Endothelial cell of umbilical vein (primary cell): ENCODE results near the gene GLT8D1. TPM values are rescaled to one million over a fixed set of nuclear protein-coding genes. Genes with fewer than 3 reads are reported as not detected.

Experiments
- BruUV-seq: library from RNA; stranded (reverse); fragments of 400-500 nt; replicated peaks from 2 replicates; lab custom pipeline; 2021; lab: Mats Ljungman, UMichigan
- CTCF ChIA-PET: fragments of 300-600, 350-600 bp; sonication (Branson Sonifier 250); formaldehyde crosslinking; loops from one replicate; lab custom pipeline; 2021; ENCODE audit warnings: antibody characterized with exemption, inconsistent platforms; lab: Charles Lee
- POLR2A ChIA-PET: fragments of 300-600, 350-600 bp; sonication (Branson Sonifier 250); formaldehyde crosslinking; loops from one replicate; lab custom pipeline; 2021; ENCODE audit warnings: antibody characterized with exemption, inconsistent platforms; lab: Charles Lee
- DNase-seq: peaks from one replicate; pipeline ENCODE4 v3.0.0-alpha.2; 2011; ENCODE audit warnings: low read depth, low spot score
- FAIRE-seq: peaks from 2 replicates; lab custom pipeline; 2011; peaks lifted over from hg19 to GRCh38; lab: Jason Lieb, UNC
- H2AFZ ChIP-seq: 2 replicates; pipeline ENCODE4 v1.6.0; 2012; ENCODE audit warnings: low read depth, low read length, control low read depth, inconsistent platforms
- H3K27ac ChIP-seq: 2 replicates; pipeline ENCODE4 v1.5.1; 2011; ENCODE audit warnings: low read depth, mild to moderate bottlenecking, control low read depth, low read length, moderate library complexity; ENCODE audit not compliant: insufficient read depth
- H3K27me3 ChIP-seq, 2 experiments: 2 replicates each; pipeline versions ENCODE4 v1.6.0 to v1.6.1; 2011; ENCODE audit warnings: low read length in 2 of 2, mixed read lengths in 1 of 2; ENCODE audit not compliant: control insufficient read depth in 2 of 2, insufficient read depth in 2 of 2
- H3K36me3 ChIP-seq, 2 experiments: 2 replicates in 1 of 2; 3 replicates in 1 of 2; pipeline ENCODE4 v1.5.1; 2011; ENCODE audit warnings: low read length in 2 of 2, mild to moderate bottlenecking in 1 of 2, moderate library complexity in 1 of 2; ENCODE audit not compliant: control insufficient read depth in 2 of 2, insufficient read depth in 2 of 2; ENCODE audit errors: extremely low read depth in 1 of 2
- H3K4me1 ChIP-seq: 3 replicates; pipeline ENCODE4 v1.5.1; 2011; ENCODE audit warnings: mild to moderate bottlenecking, low read length; ENCODE audit not compliant: control insufficient read depth, insufficient read depth; ENCODE audit errors: extremely low read depth
- H3K4me2 ChIP-seq: 2 replicates; pipeline ENCODE4 v1.6.1; 2011; ENCODE audit warnings: low read length, control low read depth, mixed read lengths; ENCODE audit not compliant: insufficient read depth
- H3K4me3 ChIP-seq, 3 experiments: fragments of 200-600 bp in 1 of 3; sonication (generic), shearing (Covaris generic) in 1 of 3; replicated peaks in 1 of 3; 2 replicates each; pipeline ENCODE4 v1.5.1; 2011 to 2016; ENCODE audit warnings: control low read depth in 3 of 3, low read length in 3 of 3, mild to moderate bottlenecking in 2 of 3, inconsistent platforms in 1 of 3, low read depth in 1 of 3, moderate library complexity in 1 of 3; ENCODE audit not compliant: insufficient read depth in 1 of 3
- H3K79me2 ChIP-seq: 2 replicates; pipeline ENCODE4 v1.6.0; 2012; ENCODE audit warnings: low read length, inconsistent platforms; ENCODE audit not compliant: control insufficient read depth, insufficient read depth
- H3K9ac ChIP-seq: replicated peaks from 2 replicates; pipeline ENCODE3; 2011; ENCODE audit warnings: low read length, control low read depth; ENCODE audit not compliant: insufficient read depth; ENCODE audit errors: extremely low read depth
- H3K9me1 ChIP-seq: replicated peaks from 3 replicates; pipeline ENCODE4 v1.6.0; 2011; ENCODE audit warnings: mild to moderate bottlenecking, low read length; ENCODE audit not compliant: control insufficient read depth, insufficient read depth; ENCODE audit errors: extremely low read depth
- H3K9me3 ChIP-seq: replicated peaks from 2 replicates; pipeline ENCODE4 v1.5.1; 2012; ENCODE audit warnings: low read length, inconsistent platforms; ENCODE audit not compliant: control insufficient read depth, insufficient read depth
- H4K20me1 ChIP-seq: replicated peaks from 2 replicates; pipeline ENCODE3; 2011; ENCODE audit warnings: mild to moderate bottlenecking, low read length; ENCODE audit not compliant: control insufficient read depth, insufficient read depth; ENCODE audit errors: extremely low read depth
- CTCF ChIP-seq, 2 donors: IDR thresholded peaks; 1 replicate in 1 of 2; 2 replicates in 1 of 2; pipeline ENCODE4 v1.5.1; 2011; ENCODE audit warnings: low read length in 2 of 2, mild to moderate bottlenecking in 2 of 2, moderate library complexity in 2 of 2, control low read depth in 1 of 2, inconsistent platforms in 1 of 2, low read depth in 1 of 2; ENCODE audit not compliant: insufficient read depth in 1 of 2; ENCODE audit errors: extremely low read depth in 1 of 2
- EZH2 ChIP-seq: IDR thresholded peaks from 2 replicates; pipeline ENCODE4 v1.6.1; 2012; ENCODE audit warnings: borderline replicate concordance, low read depth, mild to moderate bottlenecking, moderate library complexity, low read length, inconsistent platforms; ENCODE audit not compliant: severe bottlenecking
- FOS ChIP-seq: IDR thresholded peaks from 2 replicates; pipeline ENCODE4 v1.6.1; 2011; ENCODE audit warnings: mild to moderate bottlenecking, low read length, moderate library complexity, borderline replicate concordance; ENCODE audit not compliant: insufficient read depth
- GATA2 ChIP-seq: IDR thresholded peaks from 2 replicates; pipeline ENCODE4 v1.7.0; 2011; ENCODE audit warnings: low read depth, mild to moderate bottlenecking, moderate library complexity, mixed read lengths, low read length; ENCODE audit not compliant: insufficient read length, insufficient read depth
- JUN ChIP-seq: IDR thresholded peaks from 2 replicates; pipeline ENCODE4 v1.6.1; 2011; ENCODE audit warnings: borderline replicate concordance, low read depth; ENCODE audit not compliant: insufficient read length, insufficient read depth
- MAX ChIP-seq: IDR thresholded peaks from 2 replicates; pipeline ENCODE4 v1.6.1; 2011; ENCODE audit not compliant: insufficient read depth, insufficient read length
- MYC ChIP-seq: IDR thresholded peaks from one replicate; pipeline ENCODE4 v1.6.1; 2011; ENCODE audit warnings: mild to moderate bottlenecking, low read depth, low read length
- POLR2A ChIP-seq: IDR thresholded peaks from 2 replicates; pipeline ENCODE4 v1.6.1; 2012; ENCODE audit warnings: low read depth, mild to moderate bottlenecking, control low read depth, low read length
- POLR2AphosphoS5 ChIP-seq: IDR thresholded peaks from 2 replicates; pipeline ENCODE4 v1.6.1; 2012; ENCODE audit warnings: low read depth, mild to moderate bottlenecking, control low read depth, low read length, moderate library complexity; ENCODE audit not compliant: insufficient read depth
- dilution Hi-C: fragments of 300-500 bp; cut with MboI; formaldehyde crosslinking; loops from one replicate; pipeline ENCODE4 v1.15.0; 2019; ENCODE audit warnings: low sequenced_read_pairs; ENCODE audit not compliant: extremely low pct_ligation_motif_present
- intact Hi-C: fragments of 100-400 bp; cut with micrococcal nuclease; formaldehyde crosslinking; loops from one replicate; pipeline ENCODE4 v1.10.0; 2022
- polyA plus RNA-seq, 4 experiments: library from polyadenylated mRNA; depleted of rRNA in 3 of 4; stranded (reverse) in 3 of 4; unstranded in 1 of 4; fragments of >200 nt; gene quantifications; 2 replicates each; pipeline versions ENCODE4 v1.2.1 to v1.2.3, GENCODE V29; 2011 to 2012; ENCODE audit warnings: missing spikeins in 1 of 4
- total RNA-seq: library from RNA; stranded (reverse); gene quantifications from 2 replicates; pipeline ENCODE4 v1.2.3, GENCODE V29; 2021

GLT8D1 gene
- total and polyA plus RNA-seq, 2 donors (not counting 3 experiments of a cell fraction or from before 2014, with no cell fraction given) = 63.7 to 73.5 TPM

GRCh38 chr3:52684184-52684583, 21.4 kb downstream of the GLT8D1 start:
- Histone ChIP-seq H3K9me1 (no peaks in the 10 kb centered on the region), H3K9ac (peak overlapping the region; percentile 98), H3K79me2 (peaks cover 89% of the 10 kb centered on the region), H2AFZ (no peak overlapping the region), H4K20me1 (peaks cover 2% of the 10 kb centered on the region), H3K9me3 (no peaks in the 10 kb centered on the region), H3K4me3 (peak overlapping the region in 1 of 3 experiments; percentile 99), H3K27me3 (no peaks in the 10 kb centered on the region), H3K27ac (no peak overlapping the region), H3K36me3 (peaks cover 15 to 20% of the 10 kb centered on the region in 2 experiments), H3K4me2 (peak overlapping the region; percentile 96), H3K4me1 (peaks cover 18% of the 10 kb centered on the region)
- ChIA-PET CTCF (no interaction called here), POLR2A (no interaction called here)
- no TSS peak for BruUV-seq
- no peak for FAIRE-seq
- no peak for TF ChIP-seq JUN
- no peak for TF ChIP-seq CTCF (IDR thresholded peaks at IDR 0.05; ENCODE audit: extremely low read depth in 1 of 2, insufficient read depth in 1 of 2, low read depth in 1 of 2, low read length in 2 of 2)
- TF ChIP-seq GATA2 = no peak
- no peak for TF ChIP-seq FOS
- TF ChIP-seq POLR2AphosphoS5 = no peak
- dilution Hi-C loops (no loop called here), intact Hi-C loops (loop anchor here (2.0 to 10.0 kb wide), 3 partner anchors 13 to 257 kb away; no protein-coding TSS in a partner anchor)
- no peak for DNase-seq

GRCh38 chr3:52683611-52684010, 22.0 kb downstream of the GLT8D1 start:
- Histone ChIP-seq H3K4me3 (no peak overlapping the region), H3K36me3 (peaks cover 12 to 20% of the 10 kb centered on the region in 2 experiments), H3K4me2 (peak overlapping the region; percentile 96), H4K20me1 (peaks cover 2% of the 10 kb centered on the region), H2AFZ (no peak overlapping the region), H3K4me1 (peaks cover 18% of the 10 kb centered on the region), H3K79me2 (peaks cover 83% of the 10 kb centered on the region), H3K27me3 (no peaks in the 10 kb centered on the region), H3K27ac (no peak overlapping the region), H3K9me3 (no peaks in the 10 kb centered on the region), H3K9ac (no peak overlapping the region), H3K9me1 (no peaks in the 10 kb centered on the region)
- FAIRE-seq = no peak
- dilution Hi-C loops (no loop called here), intact Hi-C loops (loop anchor here (2.0 to 10.0 kb wide), 3 partner anchors 13 to 256 kb away; no protein-coding TSS in a partner anchor)
- ChIA-PET POLR2A (no interaction called here), CTCF (no interaction called here)
- no peak for DNase-seq
- BruUV-seq = no TSS peak
- TF ChIP-seq MAX (no peak), MYC (no peak), POLR2AphosphoS5 (no peak), EZH2 (no peak), POLR2A (no peak), CTCF (IDR thresholded peaks at IDR 0.05; ENCODE audit: extremely low read depth in 1 of 2, insufficient read depth in 1 of 2, low read depth in 1 of 2, low read length in 2 of 2) (no peak), FOS (no peak), GATA2 (no peak), JUN (no peak)
